Stomach (tissue), 4 donors: Measurements from ENCODE around the gene MRFAP1L1.

Experiments
- CTCF ChIP-seq, 7 experiments: fragments of 450-650 bp in 4 of 7; fragments of 200-600 bp in 3 of 7; sonication (generic) in 3 of 7; IDR thresholded peaks; one replicate each; pipeline ENCODE4 v1.5.1; 2016 to 2019; ENCODE audit warnings: antibody characterized with exemption in 7 of 7, control low read depth in 2 of 7, mild to moderate bottlenecking in 1 of 7
- EP300 ChIP-seq: sonication (generic); formaldehyde crosslinking; IDR thresholded peaks from one replicate; pipeline ENCODE4 v1.6.1; 2017; ENCODE audit warnings: antibody characterized with exemption
- POLR2A ChIP-seq, 4 donors: fragments of 450-650 bp; IDR thresholded peaks; one replicate each; pipeline ENCODE4 v1.6.1; 2016; ENCODE audit warnings: antibody characterized with exemption in 4 of 4, control low read depth in 2 of 4, mild to moderate bottlenecking in 1 of 4, moderate library complexity in 1 of 4
- POLR2AphosphoS5 ChIP-seq, 3 donors: sonication (generic); formaldehyde crosslinking; IDR thresholded peaks; one replicate each; pipeline ENCODE4 v1.6.1; 2016; ENCODE audit warnings: antibody characterized with exemption in 3 of 3

- TF ChIP-seq POLR2A (IDR thresholded peaks at IDR 0.05) (no peak), CTCF (IDR thresholded peaks at IDR 0.05) (no peak), POLR2AphosphoS5 (IDR thresholded peaks at IDR 0.05) (no peak), EP300 (no peak)
These were observed 30.7 kb upstream of the MRFAP1L1 start for GRCh38 chr4:6740347-6740746.
